GM18870 (cell line): Measurements from ENCODE around the gene TXLNB.
"Not testable (repeated sequence)": the region's sequence is repeated elsewhere in the genome, so short reads cannot be mapped to it uniquely, and the experiment has no call there.

Experiments used
- ATAC-seq: cut with Tn5 transposase; IDR thresholded peaks from one replicate; pipeline ENCODE4 v1.9.1; 2021; ENCODE audit warnings: moderate library complexity; ENCODE audit not compliant: unreplicated experiment

TXLNB gene

GRCh38 chr6:139313229-139313628, 21.4 kb upstream of the TXLNB start:
- no peak for ATAC-seq

DNA sequence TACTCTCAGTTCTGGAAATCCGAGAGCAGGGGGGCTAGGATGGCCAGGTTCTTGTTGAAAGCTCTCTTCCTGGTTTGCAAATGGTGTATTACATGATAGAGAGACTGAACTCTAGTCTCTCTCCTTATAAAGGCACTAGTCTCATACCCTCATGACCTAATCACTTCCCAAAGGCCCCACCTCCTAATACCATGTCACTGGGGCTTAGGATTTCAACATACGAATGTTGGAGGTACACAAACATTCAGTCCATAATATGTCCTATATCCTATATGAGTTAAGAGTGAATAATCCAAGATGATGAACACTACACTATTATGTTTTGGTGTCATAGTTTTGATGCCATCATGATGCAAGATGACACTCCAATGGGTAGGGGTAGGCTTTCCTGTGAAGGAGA, 20.0 kb upstream of the TXLNB start:
- no peak for ATAC-seq

DNA sequence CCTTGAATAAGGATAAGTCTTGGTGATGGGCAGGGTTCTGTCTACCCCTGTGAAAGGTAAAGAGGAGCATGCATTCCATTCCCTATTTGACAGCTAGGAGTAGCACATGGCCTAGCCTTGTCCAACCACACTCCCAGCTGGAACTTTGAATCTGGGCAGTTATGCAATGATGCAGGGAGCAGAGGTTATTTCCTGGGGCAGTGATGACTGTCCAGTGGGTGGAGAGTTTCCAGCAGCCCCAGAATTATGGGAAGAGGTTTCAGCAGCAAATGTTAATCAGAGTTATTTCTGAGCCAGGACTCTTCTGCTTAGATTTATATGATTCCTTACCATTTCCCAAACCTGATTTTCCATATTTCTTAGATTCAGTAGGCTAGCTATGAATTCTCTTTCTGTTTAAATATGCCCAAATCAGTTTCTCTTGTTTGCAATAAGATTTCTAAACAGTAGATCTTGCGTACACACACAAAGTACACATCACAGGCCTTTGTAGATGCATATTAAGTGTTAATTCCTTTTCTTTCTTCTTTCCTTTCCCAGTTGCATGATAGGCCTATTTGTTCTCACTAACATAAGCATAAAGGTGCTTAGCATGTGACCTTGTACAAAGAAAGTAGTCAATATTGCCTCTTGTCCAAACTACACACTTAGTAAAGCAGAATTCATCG, 17.3 kb upstream of the TXLNB start:
- ATAC-seq = no peak

DNA sequence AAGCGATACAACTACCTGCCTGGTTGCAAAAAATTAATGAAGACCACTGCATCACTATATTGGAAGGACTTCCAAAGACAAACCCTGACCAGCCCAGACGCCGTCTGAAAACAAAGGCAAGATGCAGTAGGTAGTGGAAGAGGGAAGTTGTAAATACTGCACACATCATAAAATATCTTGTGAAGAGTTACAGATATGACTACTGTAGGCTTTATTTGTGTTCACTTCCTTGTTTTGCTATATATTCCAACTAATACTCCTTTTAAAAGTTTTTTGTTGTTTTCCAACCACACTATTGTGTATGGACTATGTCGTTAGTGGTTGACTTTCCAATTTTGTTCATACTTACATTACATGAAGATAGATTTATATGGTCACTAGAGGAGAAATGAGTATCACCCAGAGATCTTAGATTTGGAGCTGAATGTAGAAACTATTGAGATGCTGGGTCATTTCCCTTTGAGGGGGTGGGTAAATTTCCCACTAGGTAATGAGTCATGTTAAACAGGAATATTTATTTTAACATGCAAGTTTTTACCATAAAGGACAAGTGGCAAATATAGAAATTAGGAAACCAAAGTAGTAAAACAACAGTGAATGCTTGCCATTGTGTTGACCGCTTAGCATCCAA, 16.6 kb upstream of the TXLNB start:
- ATAC-seq = peak; percentile 88

DNA sequence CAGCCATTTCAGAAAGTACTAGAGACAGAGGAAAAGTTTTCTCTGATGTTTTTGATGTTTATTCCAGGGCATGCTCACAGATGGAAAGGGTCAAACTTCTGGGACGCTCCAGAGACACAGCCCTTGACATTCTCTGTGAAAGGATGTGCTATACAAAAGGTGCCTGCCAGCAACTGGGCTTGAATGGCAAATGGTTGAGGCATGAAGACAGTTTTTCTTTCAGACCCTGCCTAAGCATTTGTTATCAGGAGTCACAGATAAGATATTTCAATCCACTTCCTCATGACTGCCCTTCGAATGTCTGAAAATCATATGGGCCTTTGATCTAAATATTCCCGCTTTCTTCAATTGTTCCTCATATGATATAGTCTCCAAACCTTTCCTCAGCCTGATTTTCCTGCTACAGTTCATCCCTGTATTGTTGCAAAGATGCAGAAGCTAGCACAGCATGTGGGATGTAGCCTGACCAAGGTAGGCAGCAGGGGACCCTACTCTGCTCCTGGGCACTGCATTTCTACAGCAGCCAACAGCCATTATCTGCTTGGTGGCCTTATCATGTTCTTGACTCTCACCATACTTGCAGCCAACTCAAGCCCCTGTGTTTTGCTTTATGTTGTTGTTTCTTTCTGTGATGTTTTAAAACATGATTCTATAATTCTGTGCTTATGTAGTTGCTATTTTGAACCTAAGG, 14.6 kb upstream of the TXLNB start:
- no peak for ATAC-seq

DNA sequence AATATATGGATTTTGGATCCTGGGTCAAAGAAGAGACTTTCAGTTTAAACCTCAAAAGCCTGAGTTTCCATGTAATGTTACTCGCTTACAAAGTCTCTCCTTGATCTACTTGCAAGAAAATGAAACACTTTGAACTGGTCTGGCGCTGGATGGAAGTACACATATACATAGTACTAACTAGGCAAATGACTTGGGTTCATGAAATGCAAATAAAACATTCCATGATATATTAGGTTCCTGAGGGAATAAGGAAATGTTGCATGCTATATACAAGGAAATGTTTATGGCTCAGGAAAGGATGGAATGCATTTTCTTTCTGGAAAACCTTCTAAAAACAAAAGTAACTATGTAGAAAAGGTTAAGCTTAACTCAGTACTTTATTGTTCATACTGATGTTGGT, 11.4 kb upstream of the TXLNB start:
- no peak for ATAC-seq

DNA sequence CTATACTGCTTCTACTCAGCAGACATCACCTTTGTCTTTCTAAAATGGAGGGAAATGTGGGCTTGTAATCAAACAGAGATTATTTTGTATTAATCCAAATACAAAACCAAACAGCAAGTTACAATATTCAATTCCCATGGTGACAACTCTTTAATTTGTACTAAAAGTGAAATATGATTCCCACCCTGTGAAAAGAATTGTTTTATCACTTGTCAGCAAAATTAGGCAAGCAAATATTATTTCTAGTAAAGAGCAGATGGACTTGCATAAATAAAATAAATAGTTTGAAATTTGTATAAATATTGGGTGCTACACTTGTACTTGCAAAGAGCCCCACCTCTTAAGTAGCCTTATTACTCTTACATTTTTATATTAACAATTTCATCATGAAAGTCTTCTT, 6.1 kb upstream of the TXLNB start:
- no peak for ATAC-seq

DNA sequence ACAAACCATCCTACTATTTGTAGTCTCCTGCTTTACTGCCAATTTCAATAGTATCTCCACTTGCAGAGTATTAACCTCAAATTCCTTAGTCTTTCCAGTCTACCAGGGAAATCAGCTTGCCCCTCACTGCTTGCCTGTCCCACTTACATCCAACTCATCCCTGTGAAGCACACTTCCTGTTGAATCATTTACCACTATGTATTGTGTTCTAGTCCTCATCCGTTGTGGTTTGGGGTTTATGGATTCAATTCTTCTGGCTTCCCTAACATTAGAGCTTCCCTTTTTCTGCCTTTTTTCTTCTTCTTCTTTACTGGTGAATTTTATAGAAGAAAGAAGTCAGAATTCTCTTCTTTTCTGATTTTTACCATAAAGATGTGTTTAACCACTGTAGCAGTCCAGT, 5.1 kb upstream of the TXLNB start:
- no peak for ATAC-seq

- ATAC-seq = no peak
Measured at GRCh38 chr6:139295901-139296300, 4.1 kb upstream of the TXLNB start.

DNA sequence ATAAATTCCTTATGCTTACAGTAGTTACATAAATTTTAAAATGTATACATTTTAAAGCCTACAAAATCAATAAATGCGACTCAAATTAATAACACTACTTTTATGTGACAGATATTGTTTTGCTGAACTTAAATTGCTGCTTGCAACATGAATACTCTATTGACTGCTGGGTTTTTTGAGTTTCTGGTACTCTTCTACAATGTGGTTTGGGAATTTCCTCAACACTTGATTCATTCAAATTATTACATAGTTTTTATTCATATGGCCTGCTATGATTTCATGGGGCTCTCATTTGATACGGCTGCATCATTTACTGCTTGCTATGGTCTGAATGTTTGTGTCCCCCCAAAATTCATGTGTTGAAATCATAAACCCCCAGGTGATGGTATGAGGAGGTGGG, 2.3 kb upstream of the TXLNB start:
- ATAC-seq = no peak

DNA sequence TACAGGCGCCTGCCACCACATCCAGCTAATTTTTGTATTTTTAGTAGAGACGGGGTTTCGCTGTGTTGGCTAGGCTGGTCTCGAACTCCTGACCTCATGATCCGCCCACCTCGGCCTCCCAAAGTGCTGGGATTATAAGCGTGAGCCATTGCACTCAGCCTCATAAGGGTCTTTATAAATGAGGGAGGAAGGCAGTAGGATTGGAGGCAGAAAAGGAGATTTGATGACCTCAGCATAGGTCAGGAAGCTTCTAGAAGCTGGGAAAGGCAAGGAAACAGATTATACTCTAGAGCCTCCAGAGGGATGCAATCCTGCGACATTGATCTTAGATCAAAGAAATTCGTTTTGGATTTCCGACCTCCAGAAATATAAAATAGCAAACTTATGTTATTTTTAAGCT, 1.4 kb upstream of the TXLNB start:
- ATAC-seq = not testable (repeated sequence)

- ATAC-seq = peak; percentile 86
Measured at GRCh38 chr6:139290787-139291311, 949 bp downstream of the TXLNB start.

DNA sequence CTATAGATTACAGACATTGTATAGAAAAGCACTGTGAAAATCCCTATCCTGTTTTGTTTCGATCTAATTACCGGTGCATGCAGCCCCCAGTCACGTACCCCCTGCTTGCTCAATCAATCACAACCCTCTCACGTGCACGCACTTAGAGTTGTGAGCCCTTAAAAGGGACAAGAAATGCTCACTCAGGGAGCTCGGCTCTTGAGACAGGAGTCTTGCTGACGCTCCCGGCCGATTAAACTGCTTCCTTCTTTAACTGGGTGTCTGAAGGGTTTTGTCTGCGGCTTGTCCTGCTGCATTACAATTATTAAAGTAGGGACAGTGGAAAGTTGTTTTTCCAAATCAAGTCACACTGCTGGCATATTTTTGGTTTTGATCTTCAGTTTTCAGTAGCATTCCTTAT, 2.6 kb downstream of the TXLNB start:
- ATAC-seq = no peak

DNA sequence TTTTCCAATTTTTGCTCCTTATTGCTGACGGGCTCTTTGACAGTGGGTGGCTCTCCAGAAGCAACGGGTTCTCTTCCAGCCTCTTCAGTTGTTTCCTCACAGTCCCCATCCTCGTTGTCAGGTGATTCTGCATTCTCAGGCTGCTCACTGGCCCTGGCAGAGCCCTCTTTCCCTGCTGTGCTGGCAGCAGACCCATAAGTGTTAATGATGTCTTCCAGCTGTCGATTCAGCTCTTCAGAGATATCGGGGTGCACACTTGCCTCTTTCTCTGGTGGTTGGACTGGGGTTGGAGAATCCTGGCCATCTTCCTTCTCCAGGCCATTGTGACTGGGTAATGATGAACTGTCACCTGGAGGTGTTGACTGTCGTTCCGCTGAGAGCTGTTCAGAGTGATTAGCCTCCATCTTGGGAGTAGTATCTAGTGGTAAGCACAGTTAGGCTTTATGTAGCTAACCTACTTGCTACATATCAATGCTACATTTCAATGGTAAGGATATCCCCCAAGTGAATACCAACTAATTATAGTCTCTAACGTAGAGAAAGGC, 3.2 kb downstream of the TXLNB start:
- ATAC-seq = no peak

- no peak for ATAC-seq
Measured at GRCh38 chr6:139287868-139288267, 3.9 kb downstream of the TXLNB start.

GRCh38 chr6:139286438-139286837, 5.4 kb downstream of the TXLNB start:
- ATAC-seq = not testable (repeated sequence)

- no peak for ATAC-seq
Measured at GRCh38 chr6:139285590-139285989, 6.2 kb downstream of the TXLNB start.

GRCh38 chr6:139284789-139285188, 7.0 kb downstream of the TXLNB start:
- ATAC-seq = no peak

DNA sequence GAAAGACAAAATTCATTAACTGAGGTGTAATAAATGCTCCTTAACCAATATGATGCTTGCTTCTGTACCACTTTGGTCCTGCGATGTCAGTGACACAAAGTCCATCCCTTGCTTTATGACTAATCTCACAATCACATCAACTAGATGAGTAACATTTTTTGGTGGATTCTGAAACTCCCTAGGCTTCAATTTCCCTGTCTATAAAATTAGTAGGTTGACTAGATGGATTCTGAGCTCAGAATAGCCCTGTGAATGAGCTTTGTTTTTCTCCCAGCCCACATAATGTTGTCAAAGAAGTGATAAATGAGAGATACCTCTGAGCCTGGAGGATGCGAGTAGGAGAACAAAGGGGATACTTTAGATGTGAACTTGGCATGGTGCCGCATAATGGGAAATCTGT, 9.1 kb downstream of the TXLNB start:
- ATAC-seq = no peak

DNA sequence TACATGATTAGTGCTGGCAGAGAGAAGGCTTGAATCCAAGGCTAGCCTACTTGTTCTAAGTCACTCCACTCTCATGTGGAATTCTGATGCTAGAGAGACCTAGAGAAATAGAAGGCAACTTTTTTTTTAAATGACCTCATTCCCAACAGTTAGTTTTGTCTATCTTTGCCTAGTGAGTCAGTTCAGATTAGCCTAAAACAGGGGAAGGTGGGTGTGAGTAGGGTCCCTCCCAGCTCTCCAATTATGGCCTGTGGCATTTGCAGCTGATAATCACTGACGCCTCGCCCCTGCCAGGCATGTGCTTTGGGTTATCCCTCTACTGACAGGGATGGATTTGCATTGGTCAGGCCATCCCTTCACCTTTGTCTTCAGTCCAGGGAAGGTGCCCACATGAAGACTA, 13.6 kb downstream of the TXLNB start:
- ATAC-seq = no peak

DNA sequence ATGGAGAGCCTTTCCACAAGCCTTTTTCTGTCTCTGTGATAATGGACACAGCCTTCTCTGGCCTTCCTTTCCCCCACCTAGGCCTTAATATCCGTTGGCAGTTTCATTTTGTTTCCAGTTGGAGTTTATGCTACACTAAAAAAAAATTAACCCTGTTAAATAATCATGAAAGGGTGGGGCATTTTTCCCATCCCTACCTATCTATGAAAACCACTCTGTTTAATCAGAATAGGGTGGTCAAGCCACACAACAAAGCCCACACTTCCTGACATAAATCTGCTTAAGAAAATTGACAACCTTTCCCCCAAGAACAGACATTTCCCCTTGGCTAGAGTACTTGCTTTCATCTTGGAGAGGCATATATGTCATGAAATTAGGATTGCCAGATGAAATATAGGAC, 14.2 kb downstream of the TXLNB start:
- no peak for ATAC-seq

- ATAC-seq = no peak
Measured at GRCh38 chr6:139277161-139277560, 14.6 kb downstream of the TXLNB start.
